ENCODE measurements around the gene DDAH2. TPM values are rescaled to one million over a fixed set of nuclear protein-coding genes. Genes with fewer than 3 reads are reported as not detected.
"Not testable (repeated sequence)": the region's sequence is repeated elsewhere in the genome, so short reads cannot be mapped to it uniquely, and the experiment has no call there.

Gene DDAH2
- polyA plus RNA-seq, 3 donors from 2014 or later = 58.5 to 112 (median 74.9) TPM

DNA sequence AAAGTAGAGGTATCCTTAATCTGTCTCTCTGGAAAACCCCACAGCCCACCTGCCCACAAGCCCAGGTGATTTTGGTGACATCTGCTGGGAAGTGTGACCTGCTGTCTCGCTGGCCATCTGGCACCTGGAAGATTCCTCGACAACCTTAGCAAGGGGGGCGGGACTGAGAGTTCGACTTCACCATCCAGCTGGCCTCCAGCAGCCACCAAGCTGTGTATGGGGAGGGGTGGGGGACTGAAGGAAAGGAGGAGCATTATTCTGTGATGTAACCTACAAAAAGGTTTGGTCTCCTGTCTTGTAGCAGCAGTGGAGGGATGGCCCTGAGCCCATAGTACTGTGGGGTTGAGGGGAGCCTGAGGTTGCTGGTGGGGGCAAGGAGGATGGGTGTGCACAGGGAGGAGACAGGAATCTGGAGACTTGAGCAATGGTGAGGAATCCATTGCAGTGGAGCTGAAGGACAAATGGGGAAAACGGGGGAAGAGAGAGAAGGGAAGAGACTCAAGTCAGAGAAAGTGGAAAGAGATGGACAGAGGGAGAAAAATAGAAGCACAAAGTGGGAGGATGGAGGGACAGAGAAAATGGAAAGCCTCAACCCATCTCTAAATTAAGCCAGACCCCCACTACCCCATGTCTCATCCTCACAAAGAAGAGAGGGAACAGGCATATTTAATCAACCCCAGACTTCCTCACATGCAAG is 18.4 kb downstream of the DDAH2 start:
- Mint-ChIP-seq H3K27me3 (ENCODE audit: low read depth in 3 of 3) (peaks cover 0 to 3% (median 2%) of the 10 kb centered on the region in 3 donors), H3K36me3 (no peaks in the 10 kb centered on the region), H3K27ac (peak overlapping the region in 3 of 6 donors; percentile 7 to 72 (median 40)), H3K4me1 (peaks cover 17 to 20% of the 10 kb centered on the region in 2 donors), H3K4me3 (peak overlapping the region in 3 of 5 donors; percentile 0 to 55 (median 33)), H3K9me3 (no peaks in the 10 kb centered on the region)
- DNase-seq = no peak

GRCh38 chr6:31709157-31709556 is 19.9 kb downstream of the DDAH2 start:
- not testable (repeated sequence) for H3K27ac Mint-ChIP-seq

GRCh38 chr6:31708224-31708623 is 20.9 kb downstream of the DDAH2 start:
- no peaks in the 10 kb centered on the region for H3K9me3 Mint-ChIP-seq
- no peak overlapping the region for H3K4me3 Mint-ChIP-seq
- H3K4me1 Mint-ChIP-seq = peaks cover 22 to 26% of the 10 kb centered on the region in 2 donors
- peaks cover 0 to 3% (median 1%) of the 10 kb centered on the region in 3 donors for H3K27me3 Mint-ChIP-seq (ENCODE audit: low read depth in 3 of 3)
- H3K36me3 Mint-ChIP-seq = no peaks in the 10 kb centered on the region
- DNase-seq = no peak
- H3K27ac Mint-ChIP-seq = no peak overlapping the region

More at GRCh38 chr6:31709157-31709556, 19.9 kb downstream of the DDAH2 start:
- not testable (repeated sequence) for DNase-seq; H3K9me3 Mint-ChIP-seq; H3K36me3 Mint-ChIP-seq; H3K27me3 Mint-ChIP-seq (ENCODE audit: low read depth in 3 of 3); H3K4me3 Mint-ChIP-seq
- peaks cover 17 to 20% of the 10 kb centered on the region in 2 donors for H3K4me1 Mint-ChIP-seq

- Mint-ChIP-seq H3K27me3 (ENCODE audit: low read depth in 3 of 3) (peaks cover 0 to 5% (median 4%) of the 10 kb centered on the region in 3 donors), H3K27ac (peak overlapping the region in 1 of 6 donors; percentile 19), H3K9me3 (no peaks in the 10 kb centered on the region), H3K4me1 (peaks cover 25 to 27% of the 10 kb centered on the region in 2 donors), H3K4me3 (no peak overlapping the region), H3K36me3 (no peaks in the 10 kb centered on the region)
- DNase-seq = no peak
These were observed 21.4 kb downstream of the DDAH2 start for GRCh38 chr6:31707701-31708100.

DNA sequence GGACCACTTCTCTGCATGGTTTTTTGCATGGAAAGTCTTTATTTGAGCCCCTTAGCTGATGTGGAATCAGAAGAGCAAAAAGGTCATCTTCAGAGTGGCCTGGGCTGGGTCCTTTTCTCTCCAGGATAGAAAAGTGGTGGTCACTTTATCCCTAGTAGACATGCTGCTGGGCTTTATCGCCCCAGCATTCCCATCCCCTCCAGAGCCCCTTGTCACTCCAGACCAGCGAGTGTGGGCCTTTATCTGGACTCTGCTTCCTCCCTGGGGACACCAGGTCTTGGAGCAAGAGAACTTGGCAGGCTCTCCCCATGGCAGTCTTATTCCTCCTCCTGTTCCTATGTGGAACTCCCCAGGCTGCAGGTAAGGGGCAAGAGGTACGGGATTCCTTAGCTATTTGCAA is 22.5 kb downstream of the DDAH2 start, which contains the start of gene LY6G6F:
Gene LY6G6F, plus strand, starts transcription at position 268 of the 400 bp plus-strand sequence. Its CDS starts 41 bp downstream, at position 309.
- H3K27ac Mint-ChIP-seq = peak within 1 kb of the TSS in 2 of 6 donors; percentile 19 to 68
- peaks cover 3 to 8% (median 4%) of the 10 kb centered on the region in 3 donors for H3K27me3 Mint-ChIP-seq (ENCODE audit: low read depth in 3 of 3)
- no peaks in the 10 kb centered on the region for H3K9me3 Mint-ChIP-seq
- H3K4me3 Mint-ChIP-seq = no peak within 1 kb of the TSS
- no peak for DNase-seq
- H3K36me3 Mint-ChIP-seq = no peaks in the 10 kb centered on the region
- peaks cover 30 to 31% of the 10 kb centered on the region in 2 donors for H3K4me1 Mint-ChIP-seq

DNA sequence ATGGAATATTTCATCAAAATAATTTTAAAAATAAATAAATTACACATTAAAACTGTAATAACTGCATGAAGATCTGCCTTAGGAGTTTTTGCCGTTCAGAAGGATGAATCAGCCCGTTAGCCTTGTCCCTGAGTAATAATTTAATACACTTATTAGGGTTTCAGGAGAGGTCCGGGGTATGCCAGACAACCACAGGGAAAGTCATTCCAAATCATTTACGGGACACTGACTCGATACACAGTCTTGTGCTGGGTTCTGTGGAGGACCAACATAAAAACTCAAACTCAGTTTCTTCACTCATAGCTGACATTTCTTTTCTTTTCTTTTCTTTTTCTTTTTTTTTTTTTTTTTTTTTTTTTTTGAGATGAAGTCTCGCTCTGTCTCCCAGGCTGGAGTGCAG is 23.2 kb downstream of the DDAH2 start:
- Mint-ChIP-seq H3K27ac (no peak overlapping the region), H3K4me3 (no peak overlapping the region), H3K4me1 (peaks cover 30 to 32% of the 10 kb centered on the region in 2 donors), H3K36me3 (no peaks in the 10 kb centered on the region), H3K9me3 (no peaks in the 10 kb centered on the region), H3K27me3 (ENCODE audit: low read depth in 3 of 3) (peaks cover 3 to 8% (median 4%) of the 10 kb centered on the region in 3 donors)
- DNase-seq = no peak

- H3K4me3 Mint-ChIP-seq = peak within 1 kb of the TSS; percentile 94 to 99 (median 96)
- H3K27ac Mint-ChIP-seq = peak within 1 kb of the TSS; percentile 95 to 99 (median 98)
- peaks cover 3 to 8% (median 3%) of the 10 kb centered on the region in 3 donors for H3K27me3 Mint-ChIP-seq (ENCODE audit: low read depth in 3 of 3)
- DNase-seq = peak; percentile 97
- H3K9me3 Mint-ChIP-seq = no peaks in the 10 kb centered on the region
- peaks cover 0 to 5% (median 0%) of the 10 kb centered on the region in 3 donors for H3K36me3 Mint-ChIP-seq
- peaks cover 34 to 35% of the 10 kb centered on the region in 2 donors for H3K4me1 Mint-ChIP-seq
These were observed 26.0 kb downstream of the DDAH2 start, which contains the start of gene ABHD16A for GRCh38 chr6:31702819-31703716. Gene ABHD16A, minus strand, starts transcription at chr6:31703324. Its CDS starts 43 bp downstream, at chr6:31703281.

DNA sequence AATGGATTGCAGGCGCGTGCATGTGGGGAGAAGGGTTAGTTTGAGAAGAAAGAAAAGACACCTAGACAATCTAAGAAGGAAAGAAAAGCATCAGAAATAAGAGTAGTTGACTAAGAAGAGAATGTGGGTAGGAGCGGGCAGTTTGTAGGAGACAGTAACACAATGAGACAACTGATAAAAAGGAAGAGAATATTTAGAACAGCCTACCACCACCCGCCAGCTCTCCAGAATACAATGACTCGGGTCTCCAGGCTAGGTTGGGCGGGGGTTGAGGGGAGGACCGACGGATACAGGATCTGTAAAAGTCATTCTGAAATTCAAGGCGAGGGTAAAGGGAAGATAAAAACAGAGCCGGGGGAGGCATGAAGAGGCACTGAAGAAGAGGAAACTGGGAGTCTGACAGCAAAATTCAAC is 26.7 kb downstream of the DDAH2 start:
- H3K4me3 Mint-ChIP-seq = peak overlapping the region; percentile 94 to 99 (median 96)
- peaks cover 0 to 7% (median under 1%) of the 10 kb centered on the region in 3 donors for H3K36me3 Mint-ChIP-seq
- H3K9me3 Mint-ChIP-seq = no peaks in the 10 kb centered on the region
- H3K27me3 Mint-ChIP-seq (ENCODE audit: low read depth in 3 of 3) = peaks cover 3 to 8% (median 3%) of the 10 kb centered on the region in 3 donors
- peaks cover 39 to 41% of the 10 kb centered on the region in 2 donors for H3K4me1 Mint-ChIP-seq
- peak overlapping the region; percentile 95 to 99 (median 98) for H3K27ac Mint-ChIP-seq
- DNase-seq = no peak

DNA sequence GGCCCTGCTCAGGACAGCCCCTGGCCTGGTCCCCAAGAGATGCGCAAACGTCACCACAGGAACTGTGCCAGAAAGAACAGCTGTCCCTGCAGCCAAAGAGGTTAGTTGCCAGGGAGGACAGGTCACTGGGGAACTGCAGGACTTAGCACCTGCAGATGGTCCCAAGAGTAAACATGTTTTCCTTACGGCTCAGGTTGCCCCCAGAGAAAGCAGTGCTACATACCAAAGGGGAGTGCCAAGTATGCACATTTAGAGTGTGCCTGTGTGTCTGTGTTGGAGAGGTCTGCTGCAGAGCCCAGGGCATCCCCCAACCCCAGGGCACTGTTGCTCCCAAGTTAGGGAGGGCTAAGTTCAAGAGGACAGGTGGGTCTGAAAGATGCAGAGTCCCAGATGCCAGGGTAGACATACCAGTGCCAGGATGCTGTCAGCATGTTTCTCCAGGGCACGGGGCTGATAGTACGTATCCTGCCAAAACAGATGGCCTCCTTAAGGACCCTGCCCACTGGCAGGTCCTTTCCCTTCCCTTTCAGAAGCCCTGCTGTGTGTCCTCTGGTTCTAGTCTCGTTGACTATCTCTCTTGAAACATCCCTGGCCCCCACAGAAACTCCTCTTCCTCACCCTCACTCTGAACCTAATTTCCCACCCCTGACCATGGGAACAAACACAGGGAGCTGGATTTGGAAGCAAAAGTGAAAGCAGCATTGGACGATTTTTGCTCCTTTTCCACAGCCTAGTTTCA is 27.3 kb downstream of the DDAH2 start:
- no peak for DNase-seq
- H3K27ac Mint-ChIP-seq = peak overlapping the region; percentile 95 to 99 (median 98)
- peak overlapping the region; percentile 94 to 99 (median 96) for H3K4me3 Mint-ChIP-seq
- H3K36me3 Mint-ChIP-seq = peaks cover 0 to 12% (median 5%) of the 10 kb centered on the region in 3 donors
- no peaks in the 10 kb centered on the region for H3K9me3 Mint-ChIP-seq
- H3K4me1 Mint-ChIP-seq = peaks cover 40 to 46% of the 10 kb centered on the region in 2 donors
- peaks cover 2 to 8% (median 3%) of the 10 kb centered on the region in 3 donors for H3K27me3 Mint-ChIP-seq (ENCODE audit: low read depth in 3 of 3)

DNA sequence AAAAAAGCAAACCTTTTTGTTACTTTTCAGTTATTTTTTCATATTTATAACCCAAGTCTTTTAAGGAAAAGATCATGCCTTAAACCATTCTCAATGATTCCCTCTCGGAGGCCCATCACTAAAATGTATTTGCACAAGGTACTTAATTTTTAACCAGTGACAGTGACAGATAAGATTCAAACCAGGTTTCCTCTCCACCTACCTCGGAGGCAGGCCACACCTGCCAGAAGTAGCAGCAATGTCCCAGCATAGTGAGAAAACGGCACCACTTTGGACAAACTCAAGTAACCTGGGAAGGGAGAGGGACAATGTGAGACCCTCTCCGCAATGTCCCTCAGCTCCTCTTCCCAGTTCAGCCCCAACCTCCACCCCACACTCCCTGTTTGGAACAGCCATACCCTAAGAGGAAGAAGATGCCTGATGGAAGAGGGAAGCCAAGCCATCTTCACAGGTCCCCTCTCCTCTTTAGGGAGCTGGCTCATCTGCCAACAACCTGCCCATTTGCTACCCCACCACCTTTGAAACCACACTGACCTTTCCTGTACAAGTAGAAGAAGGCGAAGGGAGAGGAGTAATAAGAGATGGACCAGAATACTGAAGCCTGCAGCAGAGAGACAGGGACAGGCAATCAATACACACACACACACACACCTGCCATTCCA is 28.2 kb downstream of the DDAH2 start:
- Mint-ChIP-seq H3K4me1 (peaks cover 40 to 47% of the 10 kb centered on the region in 2 donors), H3K9me3 (no peaks in the 10 kb centered on the region), H3K36me3 (peaks cover 0 to 12% (median 5%) of the 10 kb centered on the region in 3 donors)

GRCh38 chr6:31697555-31697954 is 31.5 kb downstream of the DDAH2 start:
- Mint-ChIP-seq H3K4me1 (peaks cover 29 to 37% of the 10 kb centered on the region in 2 donors), H3K9me3 (no peaks in the 10 kb centered on the region), H3K36me3 (peaks cover 5 to 18% (median 14%) of the 10 kb centered on the region in 3 donors), H3K27me3 (ENCODE audit: low read depth in 3 of 3) (peaks cover 0 to 3% (median 1%) of the 10 kb centered on the region in 3 donors), H3K27ac (peak overlapping the region; percentile 0 to 63 (median 42)), H3K4me3 (no peak overlapping the region)
- DNase-seq = no peak

More for the DNA sequence above, 28.2 kb downstream of the DDAH2 start:
- Mint-ChIP-seq H3K27ac (peak overlapping the region; percentile 81 to 99 (median 98)), H3K27me3 (ENCODE audit: low read depth in 3 of 3) (peaks cover 2 to 8% (median 3%) of the 10 kb centered on the region in 3 donors), H3K4me3 (peak overlapping the region; percentile 94 to 99 (median 96))
- no peak for DNase-seq

GRCh38 chr6:31693535-31693934 is 35.6 kb downstream of the DDAH2 start:
- no peak for DNase-seq
- Mint-ChIP-seq H3K27me3 (ENCODE audit: low read depth in 3 of 3) (peaks cover 0 to 2% (median 0%) of the 10 kb centered on the region in 3 donors), H3K9me3 (no peaks in the 10 kb centered on the region), H3K4me3 (no peak overlapping the region), H3K4me1 (peaks cover 5 to 15% of the 10 kb centered on the region in 2 donors), H3K36me3 (peaks cover 5 to 34% (median 18%) of the 10 kb centered on the region in 3 donors), H3K27ac (no peak overlapping the region)
